ENCODE data around the gene TMEM74B. TPM values are rescaled to one million over a fixed set of nuclear protein-coding genes. Genes with fewer than 3 reads are reported as not detected.

TMEM74B gene
- total and polyA plus RNA-seq, 10 of the 15 experiments (the other 5 are each of a cell fraction or from before 2014, with no cell fraction given), result 0.07 TPM; not detected in 9

GRCh38 chr20:1178103-1178502, 6.7 kb downstream of the TMEM74B start (continued):
- TF ChIP-seq REST (IDR thresholded peaks at IDR 0.05; ENCODE audit: low read depth, low read length) (no peak), SMAD1 (IDR thresholded peaks at IDR 0.05; ENCODE audit: low read depth, partially characterized antibody) (no peak)

- ATAC-seq (no peak; the same call in 2 of the 3 replicates), FAIRE-seq (no peak), DNase-seq (ENCODE audit: low read depth, low spot score) (no peak)
- POLR2A ChIA-PET, result no interaction called here
- Histone ChIP-seq H3K9ac (ENCODE audit: control insufficient read depth, insufficient read depth, low read length) (no peak overlapping the region), H3K4me2 (ENCODE audit: control insufficient read depth, insufficient read depth) (no peak overlapping the region), H3K27me3 (replicated peaks in 1 of 2; ENCODE audit: control insufficient read depth in 2 of 2, insufficient read depth in 2 of 2, low read length in 1 of 2) (no peaks in the 10 kb centered on the region), H4K20me1 (ENCODE audit: control insufficient read depth, insufficient read depth) (no peaks in the 10 kb centered on the region; the same call in 1 of the 2 replicates), H3K4me1 (ENCODE audit: control insufficient read depth, insufficient read depth, low read length) (no peaks in the 10 kb centered on the region), H2AFZ (ENCODE audit: control insufficient read depth, low read depth, low read length) (no peak overlapping the region), H3K36me3 (ENCODE audit: control insufficient read depth in 2 of 2, insufficient read depth in 2 of 2, low read length in 1 of 2) (no peaks in the 10 kb centered on the region; a peak in 1 of 4 replicates), H3K9me3 (replicated peaks; ENCODE audit: control insufficient read depth, insufficient read depth, low read length) (no peaks in the 10 kb centered on the region), H3K79me2 (ENCODE audit: control insufficient read depth, insufficient read depth, low read length) (no peaks in the 10 kb centered on the region), H3K27ac (ENCODE audit: control insufficient read depth, insufficient read depth) (no peak overlapping the region), H3K4me3 (no peak overlapping the region)
- WGBS (ENCODE audit: insufficient coverage, insufficient replicate concordance, low lambda C conversion rate, missing lambda C conversion rate), result 72% methylated on average over 2 of the region's 5 CpGs
- intact Hi-C loops (cut with micrococcal nuclease; ENCODE audit: unreplicated experiment), result no loop called here
- CTCF ChIA-PET, result no interaction called here
- SMC1A ChIA-PET (ENCODE audit: uncharacterized antibody, unreplicated experiment), result no interaction called here
- no TSS peak for BruUV-seq (replicated peaks)
- in situ Hi-C loops (cut with MboI), result no loop called here
- RAD21 ChIA-PET (ENCODE audit: unreplicated experiment), result no interaction called here
- TF ChIP-seq EED (IDR thresholded peaks at IDR 0.05; ENCODE audit: low read depth) (no peak), PRDM15 (CRISPR knock-in tag; IDR thresholded peaks at IDR 0.05) (no peak), BCL3 (IDR thresholded peaks at IDR 0.05; ENCODE audit: borderline replicate concordance, insufficient read depth, low read depth, low read length, poor library complexity, severe bottlenecking) (no peak), RELB (IDR thresholded peaks at IDR 0.05; ENCODE audit: low read depth) (no peak), IKZF1 (conservative IDR thresholded peaks at IDR 0.05) (no peak), CTCF (IDR thresholded peaks at IDR 0.05 in 2 of 3, conservative IDR thresholded peaks at IDR 0.05 in 1 of 3; ENCODE audit: control insufficient read depth in 2 of 3, extremely low read depth in 1 of 3, insufficient read depth in 1 of 3, low read depth in 3 of 3, low read length in 3 of 3) (peak in 1 of 3 experiments; percentile 17; a peak in 1 of 6 replicates)
Measured at GRCh38 chr20:1177680-1178079, 7.1 kb downstream of the TMEM74B start.

Data from GM12878 (cell line).